Measurements from ENCODE around the gene TNFRSF1B.

DNA sequence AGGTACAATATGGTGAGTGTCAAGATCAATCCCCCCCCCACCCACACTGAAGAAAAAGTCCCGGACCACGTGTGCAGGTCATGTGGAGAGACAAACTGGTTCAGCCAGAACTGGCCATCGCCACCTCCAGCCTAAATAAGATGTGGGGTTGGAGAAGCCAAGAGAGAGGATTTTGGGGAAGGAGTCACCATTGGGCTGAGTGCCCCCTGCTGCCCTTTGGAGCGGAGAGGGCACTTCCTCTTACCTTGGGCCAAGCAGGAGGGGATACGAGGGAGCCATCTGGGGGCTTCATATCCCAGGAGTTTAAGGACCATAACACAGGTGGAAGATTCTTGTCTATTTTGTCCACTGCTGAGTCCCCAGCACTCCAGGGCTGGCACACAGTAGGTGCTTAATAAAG, 2.6 kb upstream of the TNFRSF1B start:
- TF ChIP-seq, protein P1, sequence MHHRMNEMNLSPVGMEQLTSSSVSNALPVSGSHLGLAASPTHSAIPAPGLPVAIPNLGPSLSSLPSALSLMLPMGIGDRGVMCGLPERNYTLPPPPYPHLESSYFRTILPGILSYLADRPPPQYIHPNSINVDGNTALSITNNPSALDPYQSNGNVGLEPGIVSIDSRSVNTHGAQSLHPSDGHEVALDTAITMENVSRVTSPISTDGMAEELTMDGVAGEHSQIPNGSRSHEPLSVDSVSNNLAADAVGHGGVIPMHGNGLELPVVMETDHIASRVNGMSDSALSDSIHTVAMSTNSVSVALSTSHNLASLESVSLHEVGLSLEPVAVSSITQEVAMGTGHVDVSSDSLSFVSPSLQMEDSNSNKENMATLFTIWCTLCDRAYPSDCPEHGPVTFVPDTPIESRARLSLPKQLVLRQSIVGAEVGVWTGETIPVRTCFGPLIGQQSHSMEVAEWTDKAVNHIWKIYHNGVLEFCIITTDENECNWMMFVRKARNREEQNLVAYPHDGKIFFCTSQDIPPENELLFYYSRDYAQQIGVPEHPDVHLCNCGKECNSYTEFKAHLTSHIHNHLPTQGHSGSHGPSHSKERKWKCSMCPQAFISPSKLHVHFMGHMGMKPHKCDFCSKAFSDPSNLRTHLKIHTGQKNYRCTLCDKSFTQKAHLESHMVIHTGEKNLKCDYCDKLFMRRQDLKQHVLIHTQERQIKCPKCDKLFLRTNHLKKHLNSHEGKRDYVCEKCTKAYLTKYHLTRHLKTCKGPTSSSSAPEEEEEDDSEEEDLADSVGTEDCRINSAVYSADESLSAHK (tag by site-specific recombination; IDR thresholded peaks at IDR 0.05): no peak
- TF ChIP-seq, protein P2, sequence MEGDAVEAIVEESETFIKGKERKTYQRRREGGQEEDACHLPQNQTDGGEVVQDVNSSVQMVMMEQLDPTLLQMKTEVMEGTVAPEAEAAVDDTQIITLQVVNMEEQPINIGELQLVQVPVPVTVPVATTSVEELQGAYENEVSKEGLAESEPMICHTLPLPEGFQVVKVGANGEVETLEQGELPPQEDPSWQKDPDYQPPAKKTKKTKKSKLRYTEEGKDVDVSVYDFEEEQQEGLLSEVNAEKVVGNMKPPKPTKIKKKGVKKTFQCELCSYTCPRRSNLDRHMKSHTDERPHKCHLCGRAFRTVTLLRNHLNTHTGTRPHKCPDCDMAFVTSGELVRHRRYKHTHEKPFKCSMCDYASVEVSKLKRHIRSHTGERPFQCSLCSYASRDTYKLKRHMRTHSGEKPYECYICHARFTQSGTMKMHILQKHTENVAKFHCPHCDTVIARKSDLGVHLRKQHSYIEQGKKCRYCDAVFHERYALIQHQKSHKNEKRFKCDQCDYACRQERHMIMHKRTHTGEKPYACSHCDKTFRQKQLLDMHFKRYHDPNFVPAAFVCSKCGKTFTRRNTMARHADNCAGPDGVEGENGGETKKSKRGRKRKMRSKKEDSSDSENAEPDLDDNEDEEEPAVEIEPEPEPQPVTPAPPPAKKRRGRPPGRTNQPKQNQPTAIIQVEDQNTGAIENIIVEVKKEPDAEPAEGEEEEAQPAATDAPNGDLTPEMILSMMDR (tag by site-specific recombination; IDR thresholded peaks at IDR 0.05): no peak
- TF ChIP-seq ZNF350 (tag by site-specific recombination; IDR thresholded peaks at IDR 0.05): no peak

All from HEK293 (cell line).